Endometrium (tissue), 2 donors: Measurements from ENCODE around the gene CSNK2B.
A peak's percentile ranks its signal among the peaks of the same experiment; 100 is the strongest.
"Not testable (repeated sequence)": the region's sequence is repeated elsewhere in the genome, so short reads cannot be mapped to it uniquely, and the experiment has no call there.

Experiments used
- FAIRE-seq: peaks from 2 replicates; lab custom pipeline; 2012; peaks lifted over from hg19 to GRCh38; lab: Jason Lieb, UNC
- donor health status: control.
- donor health status: control.

Gene CSNK2B

GRCh38 chr6:31687860-31688693 lies 22.2 kb downstream of the CSNK2B start:
- no peak for FAIRE-seq

GRCh38 chr6:31689249-31690110 lies 23.6 kb downstream of the CSNK2B start:
- no peak for FAIRE-seq

- FAIRE-seq: no peak
Measured at GRCh38 chr6:31690231-31691077, 24.6 kb downstream of the CSNK2B start.

GRCh38 chr6:31691078-31691463 lies 25.2 kb downstream of the CSNK2B start:
- no peak for FAIRE-seq

GRCh38 chr6:31691564-31692108 lies 25.8 kb downstream of the CSNK2B start:
- FAIRE-seq: no peak

- no peak for FAIRE-seq
Measured at GRCh38 chr6:31692353-31692752, 26.5 kb downstream of the CSNK2B start.

- FAIRE-seq: no peak
Measured at GRCh38 chr6:31692886-31693285, 27.0 kb downstream of the CSNK2B start.

GRCh38 chr6:31693535-31693934 lies 27.7 kb downstream of the CSNK2B start:
- FAIRE-seq: no peak

- FAIRE-seq: no peak
Measured at GRCh38 chr6:31697555-31697954, 31.7 kb downstream of the CSNK2B start.

- no peak for FAIRE-seq
Measured at GRCh38 chr6:31700740-31701401, 35.0 kb downstream of the CSNK2B start.

GRCh38 chr6:31701666-31702404 lies 36.0 kb downstream of the CSNK2B start:
- FAIRE-seq: no peak

GRCh38 chr6:31702405-31702818 lies 36.5 kb downstream of the CSNK2B start:
- no peak for FAIRE-seq

GRCh38 chr6:31702819-31703716 lies 37.2 kb downstream of the CSNK2B start, which contains the start of gene ABHD16A:
Gene ABHD16A (minus strand): TSS chr6:31703324. CDS start chr6:31703281, 43 bp downstream.
- FAIRE-seq: peak; percentile 90

- no peak for FAIRE-seq
Measured at GRCh38 chr6:31705931-31706330, 40.1 kb downstream of the CSNK2B start.

GRCh38 chr6:31706599-31706998 lies 40.7 kb downstream of the CSNK2B start, which contains the start of gene LY6G6F:
Gene LY6G6F (plus strand): TSS chr6:31706866. CDS start chr6:31706907, 41 bp downstream.
- no peak for FAIRE-seq

GRCh38 chr6:31707701-31708100 lies 41.8 kb downstream of the CSNK2B start:
- no peak for FAIRE-seq

- no peak for FAIRE-seq
Measured at GRCh38 chr6:31708224-31708623, 42.3 kb downstream of the CSNK2B start.

- FAIRE-seq: not testable (repeated sequence)
Measured at GRCh38 chr6:31709157-31709556, 43.3 kb downstream of the CSNK2B start.

- FAIRE-seq: no peak
Measured at GRCh38 chr6:31710523-31711219, 44.8 kb downstream of the CSNK2B start.
